GM21423 (cell line): ENCODE measurements around the gene CABP2.
A peak's percentile ranks its signal among the peaks of the same experiment; 100 is the strongest.
"Not testable (repeated sequence)": the region's sequence is repeated elsewhere in the genome, so short reads cannot be mapped to it uniquely, and the experiment has no call there.

ENCODE experiments used
- ATAC-seq: cut with Tn5 transposase; IDR thresholded peaks from one replicate; pipeline ENCODE4 v1.9.1; 2021; ENCODE audit warnings: mild to moderate bottlenecking, moderate library complexity; ENCODE audit not compliant: unreplicated experiment

The CABP2 gene

DNA sequence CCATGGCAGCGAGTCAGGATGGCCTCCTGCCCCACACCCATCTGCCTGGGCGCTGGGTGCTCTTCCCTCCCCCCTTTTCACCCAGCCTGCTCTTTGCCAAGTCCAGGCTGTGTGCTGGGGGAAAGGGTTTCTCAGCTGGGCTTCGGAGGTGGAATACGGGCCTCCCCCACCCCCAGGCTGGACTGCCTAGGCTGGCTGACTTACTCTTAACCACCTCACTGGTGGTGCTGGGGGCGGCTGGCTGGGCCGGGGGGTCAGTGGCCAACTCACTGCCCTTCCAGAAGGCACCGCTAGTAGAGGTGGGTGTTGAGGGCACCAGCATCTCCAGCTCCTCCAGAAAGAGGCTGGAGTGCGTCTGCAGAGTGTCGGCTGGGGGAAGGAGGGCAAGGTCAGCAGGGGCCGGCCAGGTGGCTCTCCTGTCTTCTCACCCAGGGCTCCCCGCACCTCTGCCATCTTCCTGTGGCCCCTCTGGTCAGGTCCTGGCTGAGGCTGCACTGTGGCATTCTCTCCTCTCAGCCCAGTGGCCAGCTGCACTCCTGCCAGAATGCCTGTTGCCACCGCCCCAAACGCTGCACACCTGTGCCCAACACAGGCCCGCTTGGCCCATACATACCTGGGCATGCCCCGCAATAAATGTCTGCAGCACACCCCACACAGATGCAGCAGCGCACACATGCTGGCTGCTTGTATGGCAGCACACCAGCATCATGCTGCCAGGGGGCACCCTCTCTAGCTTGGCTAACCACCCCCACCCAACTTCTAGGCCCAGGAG lies 27.8 kb downstream of the CABP2 start:
- no peak for ATAC-seq

DNA sequence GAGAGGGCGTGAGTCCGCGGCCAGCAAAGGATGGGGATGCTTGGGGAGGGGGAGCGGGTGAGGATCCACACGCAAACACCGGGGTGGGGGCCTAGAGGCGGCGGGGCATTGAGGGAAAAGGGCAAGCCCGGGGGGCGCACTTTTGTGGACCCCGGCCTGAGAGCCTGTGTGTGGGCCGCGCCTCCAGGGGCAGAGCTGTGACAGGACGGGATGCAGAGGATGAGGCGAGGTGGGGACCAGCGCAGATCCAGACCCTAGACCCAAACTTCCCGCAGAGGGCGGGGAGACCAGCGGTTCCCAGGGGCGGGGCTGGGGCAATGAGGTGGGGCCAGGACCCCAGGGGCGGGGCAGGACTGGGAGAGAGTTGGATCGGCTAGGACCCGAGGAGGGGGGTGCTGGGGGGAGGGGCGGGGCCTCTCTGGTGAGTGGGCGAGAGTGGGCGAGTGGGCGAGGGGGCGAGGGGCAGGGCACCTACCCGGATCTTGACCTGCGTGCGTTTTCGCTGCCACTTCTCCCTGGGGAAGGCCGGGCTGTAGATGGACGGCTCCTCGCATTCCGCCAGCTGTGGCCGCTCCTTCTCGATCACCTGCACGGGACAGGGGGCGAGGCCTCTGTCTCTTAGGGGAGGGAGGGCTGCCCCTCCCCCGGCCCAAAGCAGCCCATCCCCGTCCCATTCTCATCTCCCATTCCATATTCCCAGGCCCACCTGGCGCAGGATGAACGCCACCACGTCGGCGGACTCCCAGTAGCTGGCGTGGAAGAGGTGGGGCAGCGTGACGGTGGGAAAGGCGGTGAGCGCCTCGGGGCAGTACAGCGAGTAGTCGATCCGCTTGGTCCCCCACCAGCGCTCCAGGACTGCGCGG lies 28.6 kb downstream of the CABP2 start:
- no peak for ATAC-seq

- ATAC-seq: no peak
These were observed 29.5 kb downstream of the CABP2 start for GRCh38 chr11:67493548-67494370.

GRCh38 chr11:67492801-67493547 lies 30.3 kb downstream of the CABP2 start:
- no peak for ATAC-seq

DNA sequence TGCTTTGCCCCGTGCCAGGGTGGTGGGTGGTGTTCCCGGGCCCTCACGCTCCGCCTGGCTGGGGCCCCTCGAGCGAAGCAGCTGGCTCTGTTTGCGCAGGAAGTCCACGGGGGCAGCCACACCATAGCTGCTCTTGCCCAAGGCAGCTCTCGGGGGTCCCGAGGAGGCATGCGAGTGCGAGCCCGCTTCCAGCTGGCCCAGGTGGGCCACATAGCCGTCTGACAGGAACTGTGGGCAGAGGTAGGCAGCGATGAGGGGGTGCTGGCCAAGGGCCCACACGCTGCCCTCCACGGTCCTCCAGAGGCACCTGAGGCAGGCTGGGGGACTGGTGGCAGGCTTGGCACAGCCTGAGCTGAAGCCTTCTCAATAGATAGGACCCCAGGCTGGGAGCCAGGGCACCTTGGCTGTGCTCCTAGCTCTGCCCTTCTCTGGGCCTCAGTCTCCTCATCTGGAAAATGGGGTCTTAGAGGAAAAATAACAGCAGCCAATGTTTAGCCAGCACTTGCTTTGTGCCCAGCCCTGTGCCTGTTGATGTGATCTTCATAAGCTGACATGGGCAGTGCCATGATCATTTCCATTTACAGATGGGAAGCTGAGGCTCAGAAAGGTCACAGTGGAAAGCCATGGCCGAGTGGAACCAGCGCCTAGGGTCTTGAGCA lies 31.0 kb downstream of the CABP2 start:
- ATAC-seq: no peak

DNA sequence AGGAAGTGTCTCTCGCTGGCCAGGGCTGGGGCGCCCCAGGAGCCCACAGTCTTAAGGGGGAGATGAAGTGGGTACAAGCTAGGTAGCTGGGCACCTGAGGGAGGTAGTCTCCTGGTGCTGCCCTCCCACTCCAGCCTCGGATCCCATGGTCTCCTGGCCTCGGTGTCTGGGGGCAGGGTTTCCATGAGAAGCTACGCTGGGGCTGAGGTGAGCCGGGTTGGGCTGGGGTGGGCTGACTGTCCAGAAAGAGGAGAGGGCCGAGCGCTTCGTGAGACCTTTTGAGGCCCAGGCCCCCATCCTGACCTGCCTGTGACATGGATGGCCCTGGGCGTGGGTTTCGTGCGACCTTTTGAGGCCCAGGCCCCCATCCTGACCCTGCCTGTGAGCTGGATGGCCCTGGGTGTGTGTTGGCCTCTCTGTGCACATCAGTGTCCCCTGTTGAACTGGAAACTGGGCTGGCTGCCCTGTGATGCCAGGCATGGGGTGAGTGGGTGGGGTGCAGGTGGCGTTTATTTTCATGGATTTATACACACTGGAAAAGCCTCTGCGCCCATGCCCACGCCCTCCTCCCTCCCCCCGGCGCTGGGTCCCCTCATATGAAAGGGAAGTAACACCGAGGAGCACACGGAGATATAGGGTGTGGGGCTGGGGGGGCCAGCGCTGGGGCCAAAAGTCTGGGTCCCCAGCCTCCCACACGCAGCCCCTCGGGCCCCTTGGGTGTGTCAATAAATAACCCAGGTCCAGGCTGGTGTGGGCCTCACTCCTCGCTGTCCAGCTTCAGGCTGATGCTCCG lies 31.8 kb downstream of the CABP2 start:
- ATAC-seq: no peak

DNA sequence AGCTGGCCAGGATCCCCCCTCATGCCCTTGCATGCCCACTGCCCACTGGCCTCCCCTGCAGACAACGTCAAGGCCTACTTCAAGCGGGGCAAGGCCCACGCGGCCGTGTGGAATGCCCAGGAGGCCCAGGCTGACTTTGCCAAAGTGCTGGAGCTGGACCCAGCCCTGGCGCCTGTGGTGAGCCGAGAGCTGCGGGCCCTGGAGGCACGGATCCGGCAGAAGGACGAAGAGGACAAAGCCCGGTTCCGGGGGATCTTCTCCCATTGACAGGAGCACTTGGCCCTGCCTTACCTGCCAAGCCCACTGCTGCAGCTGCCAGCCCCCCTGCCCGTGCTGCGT lies 32.5 kb downstream of the CABP2 start:
- no peak for ATAC-seq

- no peak for ATAC-seq
These were observed 33.1 kb downstream of the CABP2 start for GRCh38 chr11:67489885-67490726.

DNA sequence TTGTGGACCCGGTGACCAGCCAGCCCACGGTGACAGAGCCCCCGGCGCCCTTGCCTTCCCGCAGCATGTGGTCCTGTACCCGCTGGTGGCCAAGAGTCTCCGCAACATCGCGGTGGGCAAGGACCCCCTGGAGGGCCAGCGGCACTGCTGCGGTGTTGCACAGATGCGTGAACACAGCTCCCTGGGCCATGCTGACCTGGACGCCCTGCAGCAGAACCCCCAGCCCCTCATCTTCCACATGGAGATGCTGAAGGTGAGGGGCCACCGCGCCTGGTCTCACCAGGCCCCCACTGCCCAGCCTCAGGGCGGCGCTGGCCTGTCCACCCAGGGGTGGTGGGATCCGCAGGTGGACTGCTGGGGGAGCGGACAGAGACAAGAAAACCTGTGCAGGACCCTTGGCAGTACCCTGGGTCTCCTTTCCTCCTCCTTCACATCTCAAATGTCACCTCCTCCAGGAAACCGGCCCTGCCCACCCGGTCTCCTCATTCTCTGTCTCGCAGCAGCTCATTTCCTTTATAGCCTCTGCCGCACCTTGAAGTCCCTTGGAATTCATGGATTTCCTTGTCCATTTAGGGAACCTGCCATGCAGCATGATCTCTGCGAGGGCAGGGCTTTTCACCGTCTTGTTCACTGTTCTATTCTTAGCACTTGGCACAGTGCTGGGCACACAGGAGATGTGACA lies 33.9 kb downstream of the CABP2 start:
- ATAC-seq: no peak

DNA sequence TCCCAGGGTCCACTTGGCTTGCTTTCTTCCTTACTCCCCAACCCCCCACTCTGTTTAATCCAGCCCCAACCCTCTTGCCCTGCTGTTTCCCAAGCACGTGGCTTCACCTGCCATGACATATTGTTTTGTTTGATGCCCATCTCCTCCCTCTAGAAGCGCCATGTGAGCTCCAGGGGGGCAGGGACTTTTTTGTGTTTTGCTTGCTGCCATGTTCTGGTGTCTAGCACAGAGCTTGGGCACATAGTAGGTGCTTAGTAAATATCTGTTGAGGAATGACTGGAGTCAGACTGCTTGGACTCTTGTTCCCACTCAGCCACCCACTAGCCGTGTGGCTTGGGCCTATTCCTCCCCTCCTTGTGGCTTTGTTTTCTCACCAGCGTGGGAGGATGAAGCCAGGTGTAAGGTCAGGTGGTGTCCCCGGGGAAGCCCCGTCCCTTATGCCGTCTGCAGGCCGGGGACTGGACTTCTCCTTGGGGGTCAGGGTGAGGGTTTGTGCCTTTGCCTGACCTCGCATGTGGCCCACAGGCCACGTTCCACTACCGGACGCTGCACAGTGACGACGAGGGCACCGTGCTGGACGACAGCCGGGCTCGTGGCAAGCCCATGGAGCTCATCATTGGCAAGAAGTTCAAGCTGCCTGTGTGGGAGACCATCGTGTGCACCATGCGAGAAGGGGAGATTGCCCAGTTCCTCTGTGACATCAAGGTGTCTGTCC lies 36.6 kb downstream of the CABP2 start:
- no peak for ATAC-seq

DNA sequence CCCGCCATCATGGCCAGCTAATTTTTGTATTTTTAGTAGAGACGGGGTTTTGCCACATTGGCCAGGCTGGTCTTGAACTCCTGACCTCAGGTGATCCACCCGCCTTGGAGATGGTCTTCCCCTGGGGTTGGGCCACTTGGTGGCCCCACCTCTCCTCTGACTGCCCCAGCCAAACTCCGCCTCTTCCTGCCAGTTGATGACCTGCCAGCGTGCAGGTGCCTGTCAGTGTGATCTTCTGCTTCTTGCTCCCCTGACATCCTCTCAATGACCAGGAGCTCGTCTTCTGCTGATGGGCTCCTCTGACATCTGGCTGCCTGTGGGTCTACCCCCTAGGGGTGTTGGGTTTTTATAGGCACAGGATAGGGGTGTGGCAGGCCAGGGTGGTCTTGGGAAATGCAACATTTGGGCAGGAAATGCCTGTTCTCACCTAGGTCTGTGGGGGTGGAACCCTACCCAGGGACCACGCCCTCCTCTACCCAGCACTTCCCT lies 37.3 kb downstream of the CABP2 start:
- not testable (repeated sequence) for ATAC-seq

DNA sequence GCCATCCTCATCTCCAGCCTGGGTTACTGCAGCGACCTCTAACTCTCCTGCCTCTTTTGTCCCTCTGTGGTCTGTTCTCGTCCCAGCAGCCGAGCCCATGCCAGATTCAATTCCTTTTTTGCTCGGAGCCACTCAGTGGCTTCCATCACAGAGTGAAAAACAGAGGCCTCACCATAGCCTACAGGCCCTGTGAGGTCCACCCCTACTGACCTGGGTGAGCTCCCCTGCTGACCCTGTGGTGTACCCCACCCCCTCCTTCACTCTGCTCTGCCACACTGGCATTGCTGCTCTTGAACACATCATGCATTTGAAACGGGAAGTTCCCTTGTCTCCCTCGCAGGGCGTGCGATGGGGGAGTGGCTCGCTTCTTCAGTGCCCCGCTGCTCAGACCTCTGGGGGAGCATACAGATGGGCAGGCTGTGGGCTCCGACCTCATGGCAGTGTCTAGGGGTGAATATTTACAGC lies 38.4 kb downstream of the CABP2 start:
- ATAC-seq: no peak

GRCh38 chr11:67483831-67484665 lies 39.2 kb downstream of the CABP2 start:
- no peak for ATAC-seq

GRCh38 chr11:67482827-67483798 lies 40.1 kb downstream of the CABP2 start, which contains the start of gene AIP:
AIP (plus strand) TSS chr11:67483026; CDS start chr11:67483159, 133 bp downstream.
- ATAC-seq: peak; percentile 61
